HG02852 (cell line): ENCODE measurements around the gene ATP2A2.
A peak's percentile ranks its signal among the peaks of the same experiment; 100 is the strongest.
"Not testable (repeated sequence)": the region's sequence is repeated elsewhere in the genome, so short reads cannot be mapped to it uniquely, and the experiment has no call there.

Experiments
- ATAC-seq: cut with Tn5 transposase; IDR thresholded peaks from one replicate; pipeline ENCODE4 v1.9.1; 2021; ENCODE audit warnings: mild to moderate bottlenecking, moderate library complexity; ENCODE audit not compliant: unreplicated experiment

The ATP2A2 gene

GRCh38 chr12:110280779-110281548, at the start of gene ATP2A2:
ATP2A2 (plus strand) TSS chr12:110281247; CDS start chr12:110281790, 543 bp downstream.
- peak; percentile 76 for ATAC-seq

DNA sequence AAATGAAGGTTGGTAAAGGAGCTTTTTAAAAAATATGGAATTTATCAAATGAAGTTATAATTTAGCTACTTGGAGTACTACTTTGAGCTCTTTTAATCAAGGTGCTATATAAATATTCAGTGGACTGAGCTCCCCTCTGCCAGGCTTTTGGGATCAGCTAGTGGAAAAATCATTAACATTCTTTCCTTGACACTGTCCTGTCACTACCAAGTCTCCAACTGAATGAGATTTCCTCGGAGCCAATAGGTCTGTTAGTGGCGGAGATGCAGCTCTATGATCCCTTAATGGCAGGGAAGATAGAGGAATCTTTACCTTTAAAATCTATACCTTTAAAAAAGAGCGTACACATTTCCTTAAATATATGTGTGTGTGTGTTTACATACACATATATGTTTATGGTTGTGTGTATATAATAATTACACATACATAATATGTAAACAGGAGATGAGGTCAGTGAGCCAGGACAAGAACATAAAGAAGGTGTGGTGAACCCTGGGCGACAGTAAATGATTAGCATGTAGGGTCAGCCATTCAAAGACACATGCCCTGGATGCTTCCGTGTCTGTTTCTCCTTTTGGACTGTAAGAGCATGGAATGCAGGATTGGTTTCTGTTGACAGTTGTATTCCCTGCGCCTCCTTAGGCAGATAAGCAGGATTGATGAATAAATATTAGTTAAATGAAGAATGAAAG, 47.7 kb upstream of the ATP2A2 start:
- ATAC-seq = no peak

DNA sequence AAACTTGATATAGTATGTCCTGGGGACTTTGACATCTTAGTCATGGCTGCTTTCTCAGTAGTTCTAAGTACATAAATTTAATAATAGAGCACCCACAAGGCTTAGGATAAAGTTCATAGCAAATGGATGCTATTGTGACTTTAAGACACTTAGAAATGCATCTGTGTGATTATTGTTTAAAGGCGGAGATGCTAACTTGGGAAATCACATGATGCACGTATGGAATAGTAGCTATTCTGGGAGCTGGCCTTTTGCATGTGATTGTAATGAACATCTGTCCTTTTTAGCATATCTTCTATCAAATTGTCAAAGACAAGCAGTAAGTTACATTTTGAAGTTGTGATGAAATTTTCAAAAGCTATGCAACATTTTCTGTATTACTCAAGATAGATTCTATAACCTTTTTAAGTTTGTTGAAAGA, 46.7 kb upstream of the ATP2A2 start:
- no peak for ATAC-seq

DNA sequence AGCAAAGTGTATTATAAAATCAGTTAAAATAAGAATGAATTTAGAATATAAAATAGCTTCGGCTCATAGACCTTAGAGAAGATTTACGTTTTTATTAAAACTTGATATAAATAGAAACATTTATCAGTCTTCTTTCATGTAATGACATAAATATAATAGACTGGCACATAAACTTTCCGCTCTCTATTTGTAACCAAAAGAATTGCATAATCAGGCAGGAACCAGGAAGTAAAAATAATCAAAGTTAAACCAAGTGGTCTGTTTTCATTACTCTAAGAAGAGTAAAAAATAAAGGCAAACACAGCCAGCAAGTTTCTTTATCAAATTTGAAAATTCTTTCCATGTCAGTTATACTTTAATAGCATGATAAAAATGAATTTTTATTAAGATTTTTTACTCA, 46.3 kb upstream of the ATP2A2 start:
- no peak for ATAC-seq

GRCh38 chr12:110235383-110235782, 45.7 kb upstream of the ATP2A2 start:
- no peak for ATAC-seq

- ATAC-seq = no peak
Measured at GRCh38 chr12:110243227-110243626, 37.8 kb upstream of the ATP2A2 start.

DNA sequence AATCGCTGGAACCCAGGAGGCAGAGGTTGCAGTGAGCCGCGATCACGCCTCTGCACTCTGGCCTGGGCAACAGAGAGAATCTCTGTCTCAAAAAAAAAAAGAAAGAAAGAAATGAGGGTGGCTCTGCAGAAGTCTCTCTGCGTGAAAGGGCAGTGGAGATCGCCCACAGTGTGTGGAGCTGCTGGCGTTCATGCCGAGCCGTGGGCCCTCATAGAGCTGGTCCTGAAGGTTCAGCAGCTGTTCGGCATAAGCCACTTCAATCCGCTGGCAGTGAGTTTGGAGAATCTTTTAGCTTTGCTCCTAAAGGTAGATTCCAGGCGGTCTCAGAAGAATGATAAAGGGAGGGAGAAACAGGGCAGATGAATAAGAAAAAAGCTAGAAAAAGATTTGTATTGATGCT, 36.7 kb upstream of the ATP2A2 start:
- no peak for ATAC-seq

DNA sequence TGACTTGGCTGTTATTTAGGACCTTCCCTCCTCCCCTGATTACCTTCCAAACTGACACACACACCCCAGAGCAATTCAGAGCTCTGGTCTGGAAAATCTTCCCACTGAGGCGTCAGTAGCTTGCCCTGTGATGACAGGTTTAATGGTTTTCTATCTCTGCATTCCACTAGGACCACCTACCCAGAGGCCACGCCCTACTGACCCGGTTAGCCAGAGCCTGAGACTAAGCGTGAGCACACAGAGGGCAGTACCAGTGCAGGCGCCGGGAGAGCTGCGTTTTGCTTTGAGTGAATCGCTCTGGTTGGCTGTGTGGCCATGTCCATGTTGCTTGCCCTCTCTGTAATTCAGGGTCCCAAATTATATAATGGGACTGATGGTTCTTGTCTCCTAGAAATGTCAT, 36.2 kb upstream of the ATP2A2 start:
- ATAC-seq = no peak

- ATAC-seq = no peak
Measured at GRCh38 chr12:110245369-110245772, 35.7 kb upstream of the ATP2A2 start.

DNA sequence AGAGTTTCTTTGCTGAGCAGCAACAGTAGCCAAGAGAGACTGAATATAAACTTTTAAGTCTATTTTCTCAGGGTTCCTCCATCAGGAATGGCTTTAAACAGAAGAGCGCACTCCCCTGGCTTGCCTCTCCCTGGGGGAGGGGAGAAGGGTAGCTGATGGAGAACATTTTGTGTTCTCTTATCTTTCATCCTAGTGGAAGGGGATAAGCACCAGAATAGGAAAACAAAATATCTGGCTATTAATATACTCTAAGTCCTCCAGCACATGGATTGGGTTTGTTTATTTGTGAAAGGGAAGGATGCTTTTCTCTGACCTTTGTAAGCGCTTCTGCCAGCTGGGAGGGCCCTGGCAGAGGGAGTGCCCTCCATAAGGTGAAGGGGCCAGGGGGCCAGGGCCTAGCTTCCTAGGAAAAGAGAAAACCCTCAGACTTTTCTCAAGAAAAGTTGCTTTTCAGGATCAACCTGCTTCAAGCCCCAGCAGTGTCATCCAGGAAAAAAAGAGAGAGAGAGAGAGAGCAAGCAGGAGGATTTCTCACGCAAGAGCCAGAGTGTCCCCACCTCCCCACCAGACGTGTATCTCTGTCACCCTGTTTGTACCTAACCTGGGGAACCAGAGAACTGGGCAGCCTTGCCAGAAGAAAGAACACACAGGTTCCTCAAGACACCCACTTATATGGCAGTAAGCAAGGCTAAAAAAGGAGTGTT, 34.3 kb upstream of the ATP2A2 start:
- ATAC-seq = no peak

- no peak for ATAC-seq
Measured at GRCh38 chr12:110247340-110248095, 33.5 kb upstream of the ATP2A2 start.

GRCh38 chr12:110248096-110248447, 33.0 kb upstream of the ATP2A2 start:
- no peak for ATAC-seq

DNA sequence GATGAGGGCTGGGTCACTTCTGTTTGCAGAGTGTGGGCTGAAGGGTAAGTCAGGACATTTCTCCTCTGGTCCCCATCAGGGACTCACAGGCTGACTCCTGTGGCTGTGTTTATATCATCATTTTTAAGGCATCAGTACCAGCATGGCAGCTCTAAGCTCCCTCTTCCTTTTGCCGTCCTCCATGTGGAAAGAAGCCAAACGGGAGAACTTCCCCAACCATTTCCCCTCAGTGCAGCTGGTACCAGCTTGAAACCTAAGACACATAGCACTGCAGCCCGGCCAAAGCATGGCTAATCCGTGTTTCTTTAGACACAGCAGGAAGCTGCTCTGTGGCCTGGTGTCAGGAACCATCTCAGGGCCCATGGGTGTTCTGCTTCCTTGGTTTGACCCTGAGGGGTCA, 31.9 kb upstream of the ATP2A2 start:
- ATAC-seq = no peak

DNA sequence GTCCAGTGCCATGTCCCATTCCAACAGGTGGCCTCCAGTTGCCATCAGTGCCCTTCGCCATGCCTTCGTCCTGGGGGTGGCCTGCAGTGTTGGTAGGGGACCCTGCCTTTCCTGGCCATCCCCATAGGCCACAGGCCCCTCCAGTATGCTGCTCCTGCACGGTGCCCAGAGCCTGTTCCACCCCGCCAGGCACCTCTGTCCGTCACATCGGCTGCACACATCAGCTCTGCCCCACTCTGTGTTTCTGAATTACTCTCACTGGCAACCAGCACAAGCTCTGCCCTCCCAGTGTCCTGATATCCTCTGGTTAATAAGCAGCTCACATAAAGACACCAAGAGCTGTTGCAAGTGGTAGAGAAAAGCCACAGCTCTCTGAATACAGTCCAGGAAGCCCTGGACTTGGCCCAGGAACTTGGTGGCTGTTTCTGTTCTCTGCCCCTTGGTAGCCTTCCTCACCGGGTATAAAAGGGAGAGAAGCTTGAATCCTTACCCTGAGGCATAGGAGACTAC, 31.3 kb upstream of the ATP2A2 start:
- ATAC-seq = no peak

DNA sequence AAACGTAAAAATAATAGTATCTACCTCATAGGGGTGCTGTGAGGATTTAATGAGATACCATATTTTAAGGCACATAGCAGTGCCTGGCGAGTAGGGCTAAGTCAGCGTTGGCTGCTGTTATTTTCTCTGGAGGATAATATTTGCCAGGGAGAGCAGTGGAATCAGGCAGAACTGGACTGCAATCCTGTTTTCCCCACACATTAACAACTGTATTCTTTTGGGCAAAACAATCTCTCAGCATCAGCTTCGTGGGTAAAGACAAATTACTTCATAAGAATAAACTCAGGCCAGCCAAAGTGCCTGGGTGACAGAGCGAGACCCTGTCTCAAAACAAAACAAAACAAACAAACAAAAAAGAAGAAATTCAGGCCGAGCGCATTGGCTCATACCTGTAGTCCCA, 29.7 kb upstream of the ATP2A2 start:
- no peak for ATAC-seq

DNA sequence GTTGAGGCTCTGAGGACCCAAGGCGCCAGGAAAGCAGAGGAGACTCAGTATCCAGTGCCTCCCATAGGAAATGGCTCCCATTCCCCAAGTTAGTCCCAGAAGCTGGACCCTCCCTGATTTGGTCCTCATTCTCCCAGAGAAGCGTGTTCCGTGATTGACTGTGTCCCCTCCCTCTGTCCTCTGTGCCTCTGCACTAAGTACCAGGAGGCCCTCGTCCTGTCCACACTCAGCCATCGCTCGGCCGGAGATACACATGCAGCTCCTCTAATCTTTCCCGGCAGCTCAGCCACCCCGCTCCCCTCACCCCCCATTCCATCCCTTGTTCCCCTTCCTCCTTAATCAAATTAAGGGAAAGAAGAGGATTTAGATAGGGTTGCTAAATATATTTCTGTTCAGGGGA, 28.3 kb upstream of the ATP2A2 start:
- ATAC-seq = no peak

GRCh38 chr12:110253176-110253575, 27.9 kb upstream of the ATP2A2 start:
- no peak for ATAC-seq

GRCh38 chr12:110254971-110255540, 26.0 kb upstream of the ATP2A2 start:
- no peak for ATAC-seq

DNA sequence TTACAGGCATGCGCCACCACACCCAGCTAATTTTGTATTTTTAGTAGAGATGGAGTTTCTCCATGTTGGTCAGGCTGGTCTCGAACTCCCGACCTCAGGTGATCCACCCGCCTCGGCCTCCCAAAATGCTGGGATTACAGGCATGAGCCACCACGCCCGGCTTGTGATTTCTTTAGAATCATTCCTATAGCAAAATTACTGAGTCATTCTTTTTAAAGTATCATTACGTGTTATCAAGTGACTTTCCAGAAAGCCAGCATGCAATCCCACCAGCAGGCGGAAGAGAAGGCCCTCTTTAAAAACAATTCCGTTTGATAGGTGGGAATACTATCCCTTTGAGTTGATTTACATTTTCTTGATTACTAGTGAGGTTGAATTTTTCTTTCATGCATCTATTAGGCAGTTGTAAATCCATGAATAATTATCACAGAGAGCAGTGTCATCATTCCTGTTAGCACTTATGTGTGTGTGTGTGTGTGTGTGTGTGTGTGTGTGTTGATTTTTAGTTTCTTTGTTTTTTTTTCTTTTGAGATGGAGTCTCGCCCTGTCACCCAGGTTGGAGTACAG, 25.1 kb upstream of the ATP2A2 start:
- not testable (repeated sequence) for ATAC-seq

DNA sequence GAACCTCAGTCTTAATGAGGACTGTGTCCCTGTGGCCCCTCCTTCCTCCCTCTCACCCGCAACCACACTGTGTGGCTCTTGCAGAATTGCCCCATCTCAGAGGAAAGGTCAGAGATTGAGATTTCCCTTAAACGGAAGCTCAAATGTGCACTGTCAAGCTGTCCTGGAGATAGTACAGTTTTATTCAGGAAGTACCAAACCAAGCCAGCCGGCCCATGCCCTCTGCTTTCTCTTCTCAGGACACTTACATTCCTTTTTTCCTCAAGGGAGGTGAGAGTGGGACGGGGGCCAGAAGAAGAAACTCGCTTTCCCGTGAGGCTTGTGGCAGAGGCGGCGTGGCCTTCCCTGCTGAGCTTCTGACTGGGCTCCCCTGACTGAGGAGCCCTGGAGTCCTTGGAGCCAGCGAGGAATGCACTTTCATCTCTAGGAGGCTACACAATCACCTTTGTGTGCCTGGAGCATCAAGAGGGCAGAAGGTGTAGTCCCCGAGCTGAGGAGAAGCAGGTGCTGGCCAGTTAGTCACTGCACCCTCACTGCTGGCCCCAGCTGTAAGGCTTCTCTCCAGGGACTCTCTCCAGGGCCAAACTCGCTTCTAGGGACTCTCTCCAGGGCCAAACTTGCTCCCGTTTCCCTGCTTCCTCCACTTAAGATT, 24.1 kb upstream of the ATP2A2 start:
- no peak for ATAC-seq
